HG02884 (cell line): ENCODE measurements around the gene SLC24A5.

ENCODE experiments used
- ATAC-seq: cut with Tn5 transposase; IDR thresholded peaks from one replicate; pipeline ENCODE4 v1.9.1; 2021; ENCODE audit warnings: mild to moderate bottlenecking, moderate library complexity; ENCODE audit not compliant: unreplicated experiment

The SLC24A5 gene

DNA sequence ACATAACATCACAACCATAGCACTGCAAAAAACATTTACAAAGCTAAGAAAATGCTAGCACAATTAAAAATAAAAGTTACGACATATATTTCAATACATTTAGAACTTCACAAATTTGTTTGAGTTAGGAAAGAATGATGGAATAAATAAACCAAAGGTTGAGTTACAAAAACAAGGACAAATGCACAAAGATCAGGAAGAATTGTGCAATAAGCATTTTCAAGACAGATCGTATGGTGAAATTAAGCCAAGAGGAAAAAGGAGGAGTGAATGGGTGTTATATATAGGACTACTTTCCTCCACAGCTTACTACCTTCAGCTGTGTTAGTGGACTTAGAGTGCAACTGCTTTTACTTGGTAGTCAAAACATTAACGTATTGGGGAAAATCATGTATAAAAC, 64.7 kb downstream of the SLC24A5 start:
- no peak for ATAC-seq

DNA sequence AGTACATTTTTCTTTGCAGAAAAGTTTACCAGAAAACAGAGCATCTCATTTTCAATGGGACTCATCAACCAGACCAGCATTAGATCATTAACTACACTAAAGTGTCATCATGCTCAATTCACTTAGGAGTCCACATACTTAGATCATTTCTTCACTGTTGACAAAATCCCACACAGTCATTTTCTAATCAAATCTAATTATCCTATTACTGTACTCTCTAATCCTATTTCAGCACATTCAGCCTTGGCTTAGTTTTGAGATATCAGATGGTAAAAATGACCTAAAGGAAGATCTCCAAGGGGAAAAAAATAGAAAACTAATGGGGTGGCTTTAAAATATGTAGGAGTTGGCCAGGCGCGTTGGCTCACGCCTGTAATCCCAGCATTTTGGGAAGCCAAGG, 65.5 kb downstream of the SLC24A5 start:
- ATAC-seq: no peak

- no peak for ATAC-seq
Measured at GRCh38 chr15:48190932-48191573, 70.3 kb downstream of the SLC24A5 start.

- ATAC-seq: no peak
Measured at GRCh38 chr15:48191574-48192225, 70.9 kb downstream of the SLC24A5 start, which contains the start of gene CTXN2. TSS of gene CTXN2 (plus strand) at chr15:48191665. CDS start at chr15:48201301, 9,636 bp downstream.
